Measurements from ENCODE around the gene ADGRA1. TPM values are rescaled to one million over a fixed set of nuclear protein-coding genes. Genes with fewer than 3 reads are reported as not detected.

ADGRA1 gene
- total and polyA plus RNA-seq, 2 of the 8 experiments (the other 6 are each of a cell fraction or from before 2014, with no cell fraction given) = 0.17 to 0.21 TPM

DNA sequence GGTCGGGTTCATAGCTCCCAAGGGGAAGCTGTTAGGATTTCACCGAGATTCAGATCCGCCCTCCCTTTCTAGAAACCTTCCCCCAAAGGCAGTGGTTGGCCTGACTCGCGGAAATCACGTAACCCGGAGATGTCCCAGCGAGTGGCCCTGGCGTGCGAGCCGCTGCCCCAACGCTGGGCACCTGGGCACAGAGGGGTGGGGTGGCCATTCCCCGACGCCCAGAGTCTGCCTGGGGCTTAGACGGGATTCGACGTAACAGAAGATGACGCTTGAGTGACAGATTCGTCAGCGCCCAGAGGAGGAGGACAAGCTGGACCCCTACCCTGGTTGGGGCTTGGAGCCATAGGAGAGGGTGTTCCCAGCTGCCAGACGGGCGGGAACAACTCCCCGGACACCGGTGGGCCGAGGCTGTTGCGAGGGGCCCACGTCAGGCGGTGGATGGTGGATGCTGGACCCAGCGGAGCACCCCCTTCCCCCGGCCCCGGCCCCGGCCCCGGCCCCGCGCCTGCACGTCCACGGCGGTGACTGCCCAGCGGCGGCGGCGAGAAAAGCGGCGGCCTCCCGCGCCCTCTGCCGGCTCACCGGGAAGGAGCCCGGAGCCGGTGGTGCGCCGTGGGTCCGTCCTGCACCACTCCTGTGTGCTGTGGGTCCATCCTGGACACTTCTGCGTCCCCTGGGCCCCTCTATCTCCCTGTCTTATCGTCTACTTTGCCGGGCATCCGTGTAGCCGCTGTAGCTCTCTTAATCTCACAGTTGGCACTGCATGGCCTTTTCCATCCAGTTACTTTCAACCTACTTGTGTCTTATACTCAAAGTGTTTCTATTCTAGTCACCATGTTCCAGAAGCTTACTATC is 36.9 kb downstream of the ADGRA1 start (continued):
- TF ChIP-seq, protein P1, sequence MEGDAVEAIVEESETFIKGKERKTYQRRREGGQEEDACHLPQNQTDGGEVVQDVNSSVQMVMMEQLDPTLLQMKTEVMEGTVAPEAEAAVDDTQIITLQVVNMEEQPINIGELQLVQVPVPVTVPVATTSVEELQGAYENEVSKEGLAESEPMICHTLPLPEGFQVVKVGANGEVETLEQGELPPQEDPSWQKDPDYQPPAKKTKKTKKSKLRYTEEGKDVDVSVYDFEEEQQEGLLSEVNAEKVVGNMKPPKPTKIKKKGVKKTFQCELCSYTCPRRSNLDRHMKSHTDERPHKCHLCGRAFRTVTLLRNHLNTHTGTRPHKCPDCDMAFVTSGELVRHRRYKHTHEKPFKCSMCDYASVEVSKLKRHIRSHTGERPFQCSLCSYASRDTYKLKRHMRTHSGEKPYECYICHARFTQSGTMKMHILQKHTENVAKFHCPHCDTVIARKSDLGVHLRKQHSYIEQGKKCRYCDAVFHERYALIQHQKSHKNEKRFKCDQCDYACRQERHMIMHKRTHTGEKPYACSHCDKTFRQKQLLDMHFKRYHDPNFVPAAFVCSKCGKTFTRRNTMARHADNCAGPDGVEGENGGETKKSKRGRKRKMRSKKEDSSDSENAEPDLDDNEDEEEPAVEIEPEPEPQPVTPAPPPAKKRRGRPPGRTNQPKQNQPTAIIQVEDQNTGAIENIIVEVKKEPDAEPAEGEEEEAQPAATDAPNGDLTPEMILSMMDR (IDR thresholded peaks at IDR 0.05; ENCODE audit: control extremely low read depth in 1 of 3, insufficient read depth in 1 of 3, low read depth in 1 of 3, low read length in 3 of 3) = peak in 2 of 3 experiments; percentile 52 to 81; a peak in 3 of 4 replicates
- TF ChIP-seq NRF1 (IDR thresholded peaks at IDR 0.05; ENCODE audit: low read depth, low read length) = no peak
- TF ChIP-seq GTF2F1 (IDR thresholded peaks at IDR 0.05; ENCODE audit: borderline replicate concordance, low read depth, low read length) = no peak
- TF ChIP-seq SIRT6 (IDR thresholded peaks at IDR 0.05; ENCODE audit: low read length) = no peak
- no peak for TF ChIP-seq CHD2 (IDR thresholded peaks at IDR 0.05; ENCODE audit: low read length)
- no peak for TF ChIP-seq NANOG (IDR thresholded peaks at IDR 0.05; ENCODE audit: insufficient read depth, low read depth, low read length, poor library complexity, severe bottlenecking)
